ENCODE results near the gene NRXN2.

NRXN2 gene

DNA sequence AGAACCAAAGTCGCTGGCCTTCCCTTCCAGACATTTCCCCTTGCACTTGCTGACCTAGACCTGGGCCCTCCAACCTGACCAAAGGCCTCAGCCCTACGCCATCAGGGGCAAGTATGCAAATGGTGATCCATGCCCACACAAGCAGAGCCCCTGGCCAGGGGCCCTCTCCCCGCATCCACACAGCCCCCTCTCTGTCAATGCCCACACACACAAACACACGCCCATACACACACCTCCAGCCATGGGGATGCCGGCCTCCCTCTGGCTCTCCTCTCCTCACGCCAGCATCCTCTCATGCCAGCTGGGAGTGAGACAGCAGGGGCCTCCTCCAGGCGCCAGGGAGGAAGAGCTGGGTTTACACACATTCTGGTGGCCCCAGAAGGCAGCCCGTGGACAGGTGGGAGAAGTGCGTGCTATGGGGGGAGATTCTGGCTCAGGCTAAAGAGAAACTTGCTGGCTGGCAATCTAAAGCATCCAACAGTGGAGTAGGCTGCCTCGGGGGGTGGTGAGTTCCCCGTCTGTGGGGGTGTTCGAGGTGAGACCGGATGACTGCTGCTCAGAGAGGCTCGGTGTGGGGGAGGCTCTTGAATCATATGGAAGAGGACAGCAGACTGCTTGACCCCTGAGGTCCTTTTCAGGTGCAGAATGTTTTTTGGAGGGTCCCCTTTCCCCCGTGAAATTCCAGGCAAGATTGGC lies 4.8 kb downstream of the NRXN2 start:
- TF ChIP-seq FOXP2 (optimal IDR thresholded peaks at IDR 0.05; ENCODE audit: borderline replicate concordance, extremely low read depth, extremely low read length, insufficient read depth) (no peak), TAF1 (IDR thresholded peaks at IDR 0.05; ENCODE audit: borderline replicate concordance, insufficient read depth, low read length) (no peak), SIN3A (IDR thresholded peaks at IDR 0.05; ENCODE audit: borderline replicate concordance, insufficient read depth, low read length) (no peak)
- TF ChIP-seq, protein P1, sequence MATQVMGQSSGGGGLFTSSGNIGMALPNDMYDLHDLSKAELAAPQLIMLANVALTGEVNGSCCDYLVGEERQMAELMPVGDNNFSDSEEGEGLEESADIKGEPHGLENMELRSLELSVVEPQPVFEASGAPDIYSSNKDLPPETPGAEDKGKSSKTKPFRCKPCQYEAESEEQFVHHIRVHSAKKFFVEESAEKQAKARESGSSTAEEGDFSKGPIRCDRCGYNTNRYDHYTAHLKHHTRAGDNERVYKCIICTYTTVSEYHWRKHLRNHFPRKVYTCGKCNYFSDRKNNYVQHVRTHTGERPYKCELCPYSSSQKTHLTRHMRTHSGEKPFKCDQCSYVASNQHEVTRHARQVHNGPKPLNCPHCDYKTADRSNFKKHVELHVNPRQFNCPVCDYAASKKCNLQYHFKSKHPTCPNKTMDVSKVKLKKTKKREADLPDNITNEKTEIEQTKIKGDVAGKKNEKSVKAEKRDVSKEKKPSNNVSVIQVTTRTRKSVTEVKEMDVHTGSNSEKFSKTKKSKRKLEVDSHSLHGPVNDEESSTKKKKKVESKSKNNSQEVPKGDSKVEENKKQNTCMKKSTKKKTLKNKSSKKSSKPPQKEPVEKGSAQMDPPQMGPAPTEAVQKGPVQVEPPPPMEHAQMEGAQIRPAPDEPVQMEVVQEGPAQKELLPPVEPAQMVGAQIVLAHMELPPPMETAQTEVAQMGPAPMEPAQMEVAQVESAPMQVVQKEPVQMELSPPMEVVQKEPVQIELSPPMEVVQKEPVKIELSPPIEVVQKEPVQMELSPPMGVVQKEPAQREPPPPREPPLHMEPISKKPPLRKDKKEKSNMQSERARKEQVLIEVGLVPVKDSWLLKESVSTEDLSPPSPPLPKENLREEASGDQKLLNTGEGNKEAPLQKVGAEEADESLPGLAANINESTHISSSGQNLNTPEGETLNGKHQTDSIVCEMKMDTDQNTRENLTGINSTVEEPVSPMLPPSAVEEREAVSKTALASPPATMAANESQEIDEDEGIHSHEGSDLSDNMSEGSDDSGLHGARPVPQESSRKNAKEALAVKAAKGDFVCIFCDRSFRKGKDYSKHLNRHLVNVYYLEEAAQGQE (IDR thresholded peaks at IDR 0.05; ENCODE audit: insufficient read depth in 1 of 2, low read depth in 2 of 2, low read length in 2 of 2), result no peak

DNA sequence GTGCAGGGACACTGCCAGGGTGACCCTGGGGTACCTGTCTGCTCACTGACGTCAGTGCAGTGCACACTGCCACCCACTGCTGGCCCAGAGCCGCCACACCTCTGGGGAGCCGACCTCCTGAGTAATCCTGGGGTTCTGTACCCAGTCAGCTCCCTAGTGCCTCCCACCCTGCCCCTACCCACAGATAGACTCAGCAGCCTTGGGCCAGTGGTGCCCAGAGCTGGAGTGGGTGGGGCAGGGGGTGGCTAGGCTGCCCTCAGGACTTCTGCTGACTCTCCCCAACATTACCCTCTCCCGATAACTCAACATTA lies 5.8 kb downstream of the NRXN2 start:
- no peak for TF ChIP-seq TAF1 (IDR thresholded peaks at IDR 0.05; ENCODE audit: borderline replicate concordance, insufficient read depth, low read length)
- no peak for TF ChIP-seq SIN3A (IDR thresholded peaks at IDR 0.05; ENCODE audit: borderline replicate concordance, insufficient read depth, low read length)
- no peak for TF ChIP-seq POLR2AphosphoS5 (IDR thresholded peaks at IDR 0.05; ENCODE audit: low read depth, low read length)

DNA sequence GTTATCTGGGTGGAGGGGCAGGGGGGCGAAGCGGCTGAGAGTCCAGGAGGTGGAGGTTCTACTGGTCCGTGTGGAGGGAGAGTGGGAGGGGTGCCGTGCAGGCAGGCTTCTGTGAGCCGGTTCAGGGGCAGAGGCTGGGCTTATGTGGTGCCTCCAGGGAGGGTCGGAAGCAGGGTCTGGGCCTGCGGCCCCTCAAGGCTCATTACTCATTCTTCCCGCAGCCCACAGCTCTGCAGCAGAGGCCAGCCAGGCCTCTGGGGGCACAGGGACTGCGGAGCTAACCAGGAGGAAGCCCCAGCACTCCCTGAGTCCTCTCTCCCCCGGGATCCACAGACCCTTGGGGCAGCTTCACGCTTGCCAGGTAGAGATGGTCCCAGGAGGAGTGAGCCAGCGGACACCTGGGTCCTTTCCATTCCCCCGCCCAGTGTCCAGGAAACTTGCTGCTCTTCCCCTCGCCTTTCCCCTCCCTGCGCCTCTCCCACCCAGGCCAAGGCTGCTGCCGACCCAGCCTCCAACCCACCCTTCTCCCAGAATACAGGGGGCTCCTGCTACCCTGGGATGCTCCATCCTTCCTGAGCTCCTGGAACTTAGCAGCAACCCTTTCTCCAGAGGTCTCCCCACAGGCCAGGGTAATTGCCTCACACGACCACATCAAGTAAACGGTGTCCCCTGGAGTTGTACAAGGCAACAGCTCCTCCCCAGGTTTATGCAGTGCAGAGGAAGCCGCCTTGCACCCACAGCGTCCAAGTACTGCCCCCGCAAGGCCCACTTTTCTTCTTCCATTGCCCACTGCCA lies 6.3 kb downstream of the NRXN2 start:
- TF ChIP-seq TAF1 (IDR thresholded peaks at IDR 0.05; ENCODE audit: borderline replicate concordance, insufficient read depth, low read length) (no peak), POLR2AphosphoS5 (IDR thresholded peaks at IDR 0.05; ENCODE audit: low read depth, low read length) (no peak), SIN3A (IDR thresholded peaks at IDR 0.05; ENCODE audit: borderline replicate concordance, insufficient read depth, low read length) (no peak), FOXP2 (optimal IDR thresholded peaks at IDR 0.05; ENCODE audit: borderline replicate concordance, extremely low read depth, extremely low read length, insufficient read depth) (no peak)
- TF ChIP-seq, protein P1 (IDR thresholded peaks at IDR 0.05; ENCODE audit: insufficient read depth in 1 of 2, low read depth in 2 of 2, low read length in 2 of 2), result no peak

DNA sequence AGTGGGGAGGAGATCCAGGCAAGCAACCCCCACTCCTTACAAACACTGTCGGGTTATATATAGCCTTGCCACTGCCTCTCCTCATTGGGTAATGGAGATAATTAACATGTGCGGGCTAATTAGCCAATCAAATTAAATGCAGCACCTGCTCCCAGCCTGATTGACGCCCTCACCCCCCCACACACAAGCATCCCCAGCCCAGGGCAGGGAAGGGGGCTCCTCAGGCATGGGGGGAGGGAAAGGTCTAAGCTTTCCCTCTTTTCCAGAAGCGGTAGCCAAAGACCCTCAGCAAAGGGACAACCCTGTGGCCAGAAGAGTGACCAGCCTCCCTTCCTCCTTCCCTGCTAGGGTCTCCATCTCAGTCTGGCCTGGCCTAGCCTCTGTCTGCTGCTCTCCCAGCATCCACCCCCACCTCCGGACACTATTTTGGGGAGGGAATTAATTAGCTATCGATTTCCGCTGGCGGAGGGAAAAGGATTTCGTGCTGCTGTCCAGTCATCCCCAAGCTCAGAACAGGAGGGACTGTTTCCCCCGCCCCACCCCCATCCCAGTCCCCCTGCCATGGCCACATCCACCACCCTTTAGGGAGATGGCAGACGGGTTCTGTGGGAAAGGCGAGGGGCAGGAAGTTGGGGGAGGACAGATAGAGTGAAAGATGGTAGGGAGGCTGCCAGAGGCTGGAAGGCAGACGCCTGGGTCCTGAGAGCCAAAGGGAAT lies 7.1 kb downstream of the NRXN2 start:
- no peak for TF ChIP-seq SIN3A (IDR thresholded peaks at IDR 0.05; ENCODE audit: borderline replicate concordance, insufficient read depth, low read length)

DNA sequence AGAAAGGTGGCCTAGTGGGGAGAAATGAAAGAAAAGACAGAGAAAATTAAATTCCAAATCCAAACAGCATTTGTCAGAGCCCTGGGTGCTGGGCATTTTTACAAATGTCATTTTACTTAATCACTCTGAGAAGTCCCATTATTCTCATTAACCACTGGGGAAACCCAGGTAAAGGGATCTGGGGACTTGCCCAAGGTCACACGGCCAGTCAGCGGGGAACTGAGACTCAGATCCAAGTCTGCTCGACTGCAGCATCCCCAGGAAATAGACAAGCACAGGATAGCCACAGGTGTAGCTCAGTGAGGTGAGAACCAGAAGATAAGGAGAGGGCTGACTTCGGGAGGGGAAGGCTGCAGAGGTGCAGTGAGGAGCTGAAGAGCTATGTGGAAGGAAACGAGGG lies 7.9 kb downstream of the NRXN2 start:
- TF ChIP-seq, protein P1 (IDR thresholded peaks at IDR 0.05; ENCODE audit: insufficient read depth in 1 of 2, low read depth in 2 of 2, low read length in 2 of 2), result no peak
- TF ChIP-seq TAF1 (IDR thresholded peaks at IDR 0.05; ENCODE audit: borderline replicate concordance, insufficient read depth, low read length), result no peak
- no peak for TF ChIP-seq SIN3A (IDR thresholded peaks at IDR 0.05; ENCODE audit: borderline replicate concordance, insufficient read depth, low read length)
- TF ChIP-seq POLR2AphosphoS5 (IDR thresholded peaks at IDR 0.05; ENCODE audit: low read depth, low read length), result no peak

DNA sequence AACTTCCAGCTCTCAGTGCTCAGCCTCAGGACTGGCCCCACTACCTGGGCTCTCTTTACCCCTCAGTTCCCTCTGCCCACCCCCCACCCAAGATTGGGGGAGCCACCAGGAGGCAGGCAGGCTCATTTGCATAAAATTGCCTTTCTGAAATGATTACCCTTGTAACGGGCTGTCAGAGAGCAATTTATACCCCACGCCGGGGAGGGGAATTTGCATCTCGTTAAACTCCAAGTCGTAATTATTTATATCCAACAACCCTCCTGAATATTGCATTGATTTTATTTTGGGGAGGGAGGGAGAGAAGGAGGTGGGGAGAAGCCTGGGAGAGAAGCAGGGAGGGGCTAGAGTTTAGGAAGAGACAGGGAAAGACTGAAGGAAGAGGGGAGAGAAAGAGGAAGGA lies 8.3 kb downstream of the NRXN2 start:
- TF ChIP-seq, protein P1 (IDR thresholded peaks at IDR 0.05; ENCODE audit: insufficient read depth in 1 of 2, low read depth in 2 of 2, low read length in 2 of 2), result no peak
- no peak for TF ChIP-seq FOXP2 (optimal IDR thresholded peaks at IDR 0.05; ENCODE audit: borderline replicate concordance, extremely low read depth, extremely low read length, insufficient read depth)
- TF ChIP-seq SIN3A (IDR thresholded peaks at IDR 0.05; ENCODE audit: borderline replicate concordance, insufficient read depth, low read length), result no peak
- TF ChIP-seq TAF1 (IDR thresholded peaks at IDR 0.05; ENCODE audit: borderline replicate concordance, insufficient read depth, low read length), result no peak
